Karpas-422 (cell line): ENCODE results near the gene AKT3. TPM values are rescaled to one million over a fixed set of nuclear protein-coding genes. Genes with fewer than 3 reads are reported as not detected.

Experiments used
- DNase-seq: peaks from one replicate; pipeline ENCODE4 v3.0.0-alpha.2; 2015
- H2AFZ ChIP-seq: fragments of 200-600 bp; sonication (generic); 2 replicates; pipeline ENCODE4 v1.6.1; 2014; ENCODE audit warnings: antibody characterized with exemption, low read length, mixed read lengths
- H3K27ac ChIP-seq: fragments of 200-600 bp; sonication (generic); 2 replicates; pipeline ENCODE4 v1.5.1; 2014; ENCODE audit warnings: mild to moderate bottlenecking, low read length, moderate library complexity
- H3K27me3 ChIP-seq: fragments of 200-600 bp; sonication (generic); 2 replicates; pipeline ENCODE4 v1.6.1; 2014; ENCODE audit warnings: low read length, mixed read lengths
- H3K36me3 ChIP-seq: fragments of 200-600 bp; sonication (generic); 2 replicates; pipeline ENCODE4 v1.6.1; 2014; ENCODE audit warnings: low read length, mixed read lengths; ENCODE audit not compliant: insufficient read depth
- H3K4me1 ChIP-seq: fragments of 200-600 bp; sonication (generic); 2 replicates; pipeline ENCODE4 v1.6.1; 2014; ENCODE audit warnings: mild to moderate bottlenecking, low read length, mixed read lengths
- H3K4me2 ChIP-seq: fragments of 200-600 bp; sonication (generic); 2 replicates; pipeline ENCODE4 v1.6.1; 2014; ENCODE audit warnings: low read length, low read depth, mild to moderate bottlenecking; ENCODE audit not compliant: poor library complexity, severe bottlenecking
- H3K4me3 ChIP-seq: fragments of 200-600 bp; sonication (generic); 2 replicates; pipeline ENCODE4 v1.5.1; 2014; ENCODE audit warnings: mild to moderate bottlenecking, antibody characterized with exemption, low read length, mixed read lengths
- H3K79me2 ChIP-seq: fragments of 200-600 bp; sonication (generic); 2 replicates; pipeline ENCODE4 v1.6.1; 2014; ENCODE audit warnings: mild to moderate bottlenecking, low read length, mixed read lengths
- H3K9ac ChIP-seq: fragments of 200-600 bp; sonication (generic); 2 replicates; pipeline ENCODE4 v1.6.0; 2014; ENCODE audit warnings: low read length
- H3K9me2 ChIP-seq: fragments of 200-600 bp; sonication (generic), shearing (Covaris generic); replicated peaks from 2 replicates; pipeline ENCODE4 v1.6.0; 2014; ENCODE audit warnings: mild to moderate bottlenecking, low read length, moderate library complexity; ENCODE audit not compliant: insufficient read depth
- H3K9me3 ChIP-seq: fragments of 300-700, 200-600 bp; sonication (generic); 2 replicates; pipeline ENCODE4 v1.6.1; 2014; ENCODE audit warnings: low read length, mixed read lengths
- H4K20me1 ChIP-seq: fragments of 200-600 bp; sonication (generic); 2 replicates; pipeline ENCODE4 v1.6.1; 2014; ENCODE audit warnings: mild to moderate bottlenecking, antibody characterized with exemption, low read length, low read depth; ENCODE audit not compliant: insufficient read depth
- total RNA-seq: library from RNA; depleted of rRNA; stranded (reverse); fragments of >200 nt; shearing (Covaris generic); gene quantifications from 2 replicates; pipeline ENCODE4 v1.2.3, GENCODE V29; 2014; ENCODE audit warnings: low replicate concordance

The AKT3 gene
- total RNA-seq, 1 experiment from 2014 or later, result 0.11 TPM

GRCh38 chr1:243725075-243725474 lies 125.0 kb downstream of the AKT3 start:
- H4K20me1 ChIP-seq, result no peaks in the 10 kb centered on the region
- H3K9me3 ChIP-seq, result peaks cover 4% of the 10 kb centered on the region; the same call in 1 of the 2 replicates
- no peaks in the 10 kb centered on the region for H3K4me1 ChIP-seq
- H3K27ac ChIP-seq, result no peak overlapping the region
- no peaks in the 10 kb centered on the region for H3K79me2 ChIP-seq
- no peak overlapping the region for H3K4me3 ChIP-seq
- no peaks in the 10 kb centered on the region for H3K27me3 ChIP-seq
- no peak overlapping the region for H3K4me2 ChIP-seq
- H3K9me2 ChIP-seq, result no peaks in the 10 kb centered on the region
- H2AFZ ChIP-seq, result no peak overlapping the region
- no peaks in the 10 kb centered on the region for H3K36me3 ChIP-seq
- DNase-seq, result no peak
- no peak overlapping the region for H3K9ac ChIP-seq

- H3K9me2 ChIP-seq, result no peaks in the 10 kb centered on the region
- H3K4me2 ChIP-seq, result no peak overlapping the region
- no peaks in the 10 kb centered on the region for H3K79me2 ChIP-seq
- no peak for DNase-seq
- no peak overlapping the region for H3K4me3 ChIP-seq
- H3K27ac ChIP-seq, result no peak overlapping the region
- no peaks in the 10 kb centered on the region for H3K27me3 ChIP-seq
- no peaks in the 10 kb centered on the region for H3K36me3 ChIP-seq
- no peaks in the 10 kb centered on the region for H4K20me1 ChIP-seq
- no peaks in the 10 kb centered on the region for H3K9me3 ChIP-seq
- no peak overlapping the region for H3K9ac ChIP-seq
- no peaks in the 10 kb centered on the region for H3K4me1 ChIP-seq
- no peak overlapping the region for H2AFZ ChIP-seq
Observed at GRCh38 chr1:243723458-243724043, 126.5 kb downstream of the AKT3 start.

- H3K79me2 ChIP-seq, result no peaks in the 10 kb centered on the region
- no peak overlapping the region for H3K9ac ChIP-seq
- no peak overlapping the region for H3K27ac ChIP-seq
- no peaks in the 10 kb centered on the region for H3K9me3 ChIP-seq
- H3K4me2 ChIP-seq, result no peak overlapping the region
- H3K27me3 ChIP-seq, result no peaks in the 10 kb centered on the region
- H2AFZ ChIP-seq, result no peak overlapping the region
- no peaks in the 10 kb centered on the region for H4K20me1 ChIP-seq
- no peaks in the 10 kb centered on the region for H3K36me3 ChIP-seq
- H3K9me2 ChIP-seq, result no peaks in the 10 kb centered on the region
- no peaks in the 10 kb centered on the region for H3K4me1 ChIP-seq
- DNase-seq, result no peak
- H3K4me3 ChIP-seq, result no peak overlapping the region
Observed at GRCh38 chr1:243723050-243723449, 127.0 kb downstream of the AKT3 start.

GRCh38 chr1:243719476-243719875 lies 130.6 kb downstream of the AKT3 start:
- no peaks in the 10 kb centered on the region for H3K4me1 ChIP-seq
- no peaks in the 10 kb centered on the region for H3K9me3 ChIP-seq
- no peak for DNase-seq
- no peaks in the 10 kb centered on the region for H3K9me2 ChIP-seq
- no peak overlapping the region for H3K4me2 ChIP-seq
- no peaks in the 10 kb centered on the region for H3K36me3 ChIP-seq
- H2AFZ ChIP-seq, result no peak overlapping the region
- H3K79me2 ChIP-seq, result no peaks in the 10 kb centered on the region
- H3K9ac ChIP-seq, result no peak overlapping the region
- no peak overlapping the region for H3K4me3 ChIP-seq
- H4K20me1 ChIP-seq, result no peaks in the 10 kb centered on the region
- H3K27me3 ChIP-seq, result no peaks in the 10 kb centered on the region
- no peak overlapping the region for H3K27ac ChIP-seq

GRCh38 chr1:243718893-243719292 lies 131.2 kb downstream of the AKT3 start:
- Histone ChIP-seq H3K9ac (no peak overlapping the region), H3K4me2 (no peak overlapping the region)
- DNase-seq, result no peak

GRCh38 chr1:243718022-243718421 lies 132.0 kb downstream of the AKT3 start:
- H3K9ac ChIP-seq, result no peak overlapping the region
- no peaks in the 10 kb centered on the region for H3K79me2 ChIP-seq
- no peak overlapping the region for H2AFZ ChIP-seq
- H3K4me1 ChIP-seq, result no peaks in the 10 kb centered on the region
- H3K4me2 ChIP-seq, result no peak overlapping the region
- H3K4me3 ChIP-seq, result no peak overlapping the region
- H3K36me3 ChIP-seq, result no peaks in the 10 kb centered on the region
- no peak for DNase-seq
- H4K20me1 ChIP-seq, result no peaks in the 10 kb centered on the region
- no peaks in the 10 kb centered on the region for H3K27me3 ChIP-seq
- no peaks in the 10 kb centered on the region for H3K9me2 ChIP-seq
- H3K27ac ChIP-seq, result no peak overlapping the region
- no peaks in the 10 kb centered on the region for H3K9me3 ChIP-seq

More at GRCh38 chr1:243718893-243719292, 131.2 kb downstream of the AKT3 start:
- H3K4me1 ChIP-seq, result no peaks in the 10 kb centered on the region
- no peaks in the 10 kb centered on the region for H3K27me3 ChIP-seq
- no peak overlapping the region for H3K4me3 ChIP-seq
- H3K27ac ChIP-seq, result no peak overlapping the region
- no peaks in the 10 kb centered on the region for H3K9me2 ChIP-seq
- no peak overlapping the region for H2AFZ ChIP-seq
- no peaks in the 10 kb centered on the region for H3K9me3 ChIP-seq
- no peaks in the 10 kb centered on the region for H4K20me1 ChIP-seq
- no peaks in the 10 kb centered on the region for H3K79me2 ChIP-seq
- H3K36me3 ChIP-seq, result no peaks in the 10 kb centered on the region

- Histone ChIP-seq H3K9me3 (no peaks in the 10 kb centered on the region), H3K4me2 (no peak overlapping the region), H3K79me2 (no peaks in the 10 kb centered on the region), H4K20me1 (no peaks in the 10 kb centered on the region), H3K4me1 (no peaks in the 10 kb centered on the region), H2AFZ (no peak overlapping the region), H3K36me3 (no peaks in the 10 kb centered on the region), H3K27me3 (no peaks in the 10 kb centered on the region), H3K9ac (no peak overlapping the region), H3K9me2 (no peaks in the 10 kb centered on the region), H3K27ac (no peak overlapping the region), H3K4me3 (no peak overlapping the region)
- DNase-seq, result no peak
Observed at GRCh38 chr1:243716906-243717305, 133.1 kb downstream of the AKT3 start.

- H3K4me3 ChIP-seq, result no peak overlapping the region
- no peak for DNase-seq
- no peaks in the 10 kb centered on the region for H3K9me3 ChIP-seq
- no peak overlapping the region for H3K4me2 ChIP-seq
- H3K9ac ChIP-seq, result no peak overlapping the region
- H3K36me3 ChIP-seq, result no peaks in the 10 kb centered on the region
- H3K27ac ChIP-seq, result no peak overlapping the region
- no peaks in the 10 kb centered on the region for H3K4me1 ChIP-seq
- no peaks in the 10 kb centered on the region for H3K9me2 ChIP-seq
- H3K27me3 ChIP-seq, result no peaks in the 10 kb centered on the region
- no peaks in the 10 kb centered on the region for H4K20me1 ChIP-seq
- H3K79me2 ChIP-seq, result no peaks in the 10 kb centered on the region
- no peak overlapping the region for H2AFZ ChIP-seq
Observed at GRCh38 chr1:243715285-243715684, 134.8 kb downstream of the AKT3 start.
